ENCODE measurements around the gene RBM25.

RBM25 gene

DNA sequence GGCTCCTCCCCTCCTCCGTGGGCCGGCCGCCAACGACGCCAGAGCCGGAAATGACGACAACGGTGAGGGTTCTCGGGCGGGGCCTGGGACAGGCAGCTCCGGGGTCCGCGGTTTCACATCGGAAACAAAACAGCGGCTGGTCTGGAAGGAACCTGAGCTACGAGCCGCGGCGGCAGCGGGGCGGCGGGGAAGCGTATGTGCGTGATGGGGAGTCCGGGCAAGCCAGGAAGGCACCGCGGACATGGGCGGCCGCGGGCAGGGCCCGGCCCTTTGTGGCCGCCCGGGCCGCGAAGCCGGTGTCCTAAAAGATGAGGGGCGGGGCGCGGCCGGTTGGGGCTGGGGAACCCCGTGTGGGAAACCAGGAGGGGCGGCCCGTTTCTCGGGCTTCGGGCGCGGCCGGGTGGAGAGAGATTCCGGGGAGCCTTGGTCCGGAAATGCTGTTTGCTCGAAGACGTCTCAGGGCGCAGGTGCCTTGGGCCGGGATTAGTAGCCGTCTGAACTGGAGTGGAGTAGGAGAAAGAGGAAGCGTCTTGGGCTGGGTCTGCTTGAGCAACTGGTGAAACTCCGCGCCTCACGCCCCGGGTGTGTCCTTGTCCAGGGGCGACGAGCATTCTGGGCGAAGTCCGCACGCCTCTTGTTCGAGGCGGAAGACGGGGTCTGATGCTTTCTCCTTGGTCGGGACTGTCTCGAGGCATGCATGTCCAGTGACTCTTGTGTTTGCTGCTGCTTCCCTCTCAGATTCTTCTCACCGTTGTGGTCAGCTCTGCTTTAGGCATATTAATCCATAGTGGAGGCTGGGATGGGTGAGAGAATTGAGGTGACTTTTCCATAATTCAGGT, 78.3 kb downstream of the RBM25 start, which contains the start of gene PSEN1:
Gene PSEN1, plus strand, starts transcription at position 121 of the 839 bp plus-strand sequence. CDS start 11,513 bp downstream, outside the sequence.
- no peaks in the 10 kb centered on the region for H3K36me3 ChIP-seq (ENCODE audit: control insufficient read depth, insufficient read depth, low read length)
- H3K27ac ChIP-seq (ENCODE audit: low read length): no peak within 1 kb of the TSS
- H3K27me3 ChIP-seq (ENCODE audit: control insufficient read depth, insufficient read depth, low read length): no peaks in the 10 kb centered on the region
- no CpG with 5 or more reads among the region's 71 CpGs for WGBS (ENCODE audit: insufficient coverage, insufficient read length)
- peak; percentile 85 for DNase-seq (ENCODE audit: low read depth, low spot score)
- H3K4me1 ChIP-seq (ENCODE audit: control insufficient read depth, insufficient read depth, low read length): peaks cover 6% of the 10 kb centered on the region
- no peaks in the 10 kb centered on the region; the same call in 1 of the 2 replicates for H3K9me3 ChIP-seq (ENCODE audit: control insufficient read depth, insufficient read depth, low read length)
- H3K4me3 ChIP-seq (ENCODE audit: low read length): peak within 1 kb of the TSS; percentile 76

DNA sequence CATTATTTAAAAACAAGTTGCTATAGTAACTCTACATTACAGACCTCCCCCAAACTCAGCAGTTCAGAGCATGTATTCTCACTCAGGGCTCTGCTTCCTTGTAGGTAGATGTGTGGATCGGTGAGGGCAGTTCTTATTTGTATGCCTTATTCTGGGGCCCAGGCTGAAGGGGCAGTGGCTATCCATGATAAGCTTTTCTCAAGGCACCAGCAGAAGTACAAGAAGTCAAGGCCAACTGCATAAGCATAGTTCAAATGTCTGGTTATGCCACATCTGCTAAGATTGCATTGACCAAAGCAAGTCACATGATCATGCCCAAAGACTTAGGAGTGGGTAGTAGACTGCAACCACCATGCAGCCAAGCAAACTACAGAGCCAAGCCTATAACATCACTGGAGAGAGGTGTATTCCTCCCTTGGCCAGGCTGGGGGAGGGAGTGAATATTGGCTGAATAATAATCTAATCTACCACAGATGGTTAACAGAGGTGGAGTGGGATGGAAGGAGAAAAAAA, 82.5 kb downstream of the RBM25 start:
- H3K9me3 ChIP-seq (ENCODE audit: control insufficient read depth, insufficient read depth, low read length): no peaks in the 10 kb centered on the region; the same call in 1 of the 2 replicates
- no CpG with 5 or more reads among the region's 1 CpG for WGBS (ENCODE audit: insufficient coverage, insufficient read length)
- H3K4me1 ChIP-seq (ENCODE audit: control insufficient read depth, insufficient read depth, low read length): peaks cover 6% of the 10 kb centered on the region
- DNase-seq (ENCODE audit: low read depth, low spot score): no peak
- no peak overlapping the region for H3K4me3 ChIP-seq (ENCODE audit: low read length)
- H3K36me3 ChIP-seq (ENCODE audit: control insufficient read depth, insufficient read depth, low read length): no peaks in the 10 kb centered on the region
- no peak overlapping the region for H3K27ac ChIP-seq (ENCODE audit: low read length)
- H3K27me3 ChIP-seq (ENCODE audit: control insufficient read depth, insufficient read depth, low read length): no peaks in the 10 kb centered on the region

DNA sequence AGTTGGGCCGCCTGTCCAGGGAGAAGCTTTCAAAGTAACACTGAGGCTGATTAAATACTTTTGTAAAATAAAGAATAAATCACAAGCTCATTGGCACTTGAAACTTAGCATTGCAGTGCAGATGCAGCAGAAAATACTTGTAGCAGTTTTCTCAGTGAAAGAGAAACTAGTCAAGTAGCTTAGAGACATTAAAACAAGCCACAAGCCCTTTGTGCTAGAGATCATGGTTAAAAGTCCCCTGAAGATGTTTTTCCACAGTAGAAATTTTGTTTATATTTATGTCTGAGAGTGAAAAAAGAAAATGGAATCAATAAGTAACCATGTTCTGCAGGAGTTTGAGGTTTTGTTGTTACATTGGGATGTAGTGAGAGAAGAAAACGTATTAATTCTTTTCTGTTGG, 83.9 kb downstream of the RBM25 start:
- peaks cover 6% of the 10 kb centered on the region for H3K4me1 ChIP-seq (ENCODE audit: control insufficient read depth, insufficient read depth, low read length)
- 100% methylated on average over 1 of the region's 2 CpGs for WGBS (ENCODE audit: insufficient coverage, insufficient read length)

DNA sequence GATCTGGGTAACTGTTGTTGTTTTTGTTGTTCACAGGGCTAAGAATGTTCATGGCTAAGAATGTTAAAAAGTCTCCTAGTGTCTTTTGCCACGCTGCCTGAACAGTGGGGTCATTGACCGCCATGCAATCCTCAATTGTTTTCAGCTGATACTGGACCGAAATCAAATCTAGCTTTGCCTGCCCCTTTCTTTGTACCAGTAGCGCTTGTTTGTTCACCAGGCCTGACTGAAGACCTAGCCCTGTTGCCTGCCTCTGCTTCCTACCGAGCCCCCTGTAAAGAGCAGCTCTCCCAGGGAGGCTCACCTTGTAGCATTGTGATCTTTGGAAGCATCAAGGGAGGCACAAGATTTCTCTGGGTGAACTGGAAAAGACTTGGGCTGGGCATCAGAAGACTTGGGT, 84.7 kb downstream of the RBM25 start:
- H3K27me3 ChIP-seq (ENCODE audit: control insufficient read depth, insufficient read depth, low read length): no peaks in the 10 kb centered on the region
- no peaks in the 10 kb centered on the region; the same call in 1 of the 2 replicates for H3K9me3 ChIP-seq (ENCODE audit: control insufficient read depth, insufficient read depth, low read length)
- H3K36me3 ChIP-seq (ENCODE audit: control insufficient read depth, insufficient read depth, low read length): no peaks in the 10 kb centered on the region
- H3K4me3 ChIP-seq (ENCODE audit: low read length): no peak overlapping the region
- no peak for DNase-seq (ENCODE audit: low read depth, low spot score)
- WGBS (ENCODE audit: insufficient coverage, insufficient read length): no CpG with 5 or more reads among the region's 5 CpGs
- no peak overlapping the region for H3K27ac ChIP-seq (ENCODE audit: low read length)
- H3K4me1 ChIP-seq (ENCODE audit: control insufficient read depth, insufficient read depth, low read length): 0 out of 2 replicates have a peak, but pooled peaks cover 2% of the 10 kb centered on the region

More for the DNA sequence above, 83.9 kb downstream of the RBM25 start:
- Histone ChIP-seq H3K4me3 (ENCODE audit: low read length) (no peak overlapping the region), H3K36me3 (ENCODE audit: control insufficient read depth, insufficient read depth, low read length) (no peaks in the 10 kb centered on the region), H3K27ac (ENCODE audit: low read length) (no peak overlapping the region), H3K9me3 (ENCODE audit: control insufficient read depth, insufficient read depth, low read length) (no peaks in the 10 kb centered on the region; the same call in 1 of the 2 replicates), H3K27me3 (ENCODE audit: control insufficient read depth, insufficient read depth, low read length) (no peaks in the 10 kb centered on the region)
- no peak for DNase-seq (ENCODE audit: low read depth, low spot score)

DNA sequence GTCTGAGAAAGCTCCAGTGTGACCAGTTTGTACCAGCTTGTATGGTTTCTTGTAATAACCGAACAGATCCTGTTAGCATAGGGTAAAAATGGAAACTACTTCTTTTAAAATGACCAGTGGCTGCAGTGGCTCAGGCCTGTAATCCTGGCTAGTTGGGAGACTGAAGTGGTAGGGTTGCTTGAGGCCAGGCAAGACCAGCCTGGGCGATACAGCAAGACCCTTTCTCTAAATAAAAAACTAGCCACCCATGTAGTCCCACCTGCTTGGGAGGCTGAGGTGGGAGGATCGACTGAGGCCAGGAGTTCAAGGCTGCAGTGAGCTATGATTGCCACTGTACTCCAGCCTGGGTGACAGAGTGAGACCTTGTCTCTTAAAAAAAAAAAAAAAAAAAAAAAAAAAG, 85.3 kb downstream of the RBM25 start:
- H3K4me1 ChIP-seq (ENCODE audit: control insufficient read depth, insufficient read depth, low read length): 0 out of 2 replicates have a peak, but pooled peaks cover 2% of the 10 kb centered on the region
- H3K4me3 ChIP-seq (ENCODE audit: low read length): no peak overlapping the region
- no peaks in the 10 kb centered on the region for H3K36me3 ChIP-seq (ENCODE audit: control insufficient read depth, insufficient read depth, low read length)
- no peak for DNase-seq (ENCODE audit: low read depth, low spot score)
- H3K9me3 ChIP-seq (ENCODE audit: control insufficient read depth, insufficient read depth, low read length): no peaks in the 10 kb centered on the region; the same call in 1 of the 2 replicates
- no peak overlapping the region for H3K27ac ChIP-seq (ENCODE audit: low read length)
- WGBS (ENCODE audit: insufficient coverage, insufficient read length): no CpG with 5 or more reads among the region's 3 CpGs
- H3K27me3 ChIP-seq (ENCODE audit: control insufficient read depth, insufficient read depth, low read length): no peaks in the 10 kb centered on the region

DNA sequence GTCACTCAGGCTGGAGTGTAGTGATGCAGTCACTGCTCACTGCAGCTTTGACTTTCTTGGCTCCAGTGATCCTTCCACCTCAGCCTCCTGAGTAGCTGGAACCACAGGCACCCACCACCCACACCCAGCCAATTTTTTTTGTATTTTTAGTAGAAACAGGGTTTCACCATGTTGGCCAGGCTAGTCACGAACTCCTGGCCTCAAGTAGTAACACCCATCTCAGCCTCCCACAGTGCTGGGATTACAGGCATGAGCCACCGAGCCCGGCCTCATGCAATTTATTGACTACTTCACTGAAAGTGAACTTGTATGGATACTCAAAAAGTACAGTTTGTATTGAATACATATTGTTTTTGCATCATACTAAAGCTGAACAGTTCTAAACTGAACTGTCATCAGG, 87.0 kb downstream of the RBM25 start:
- 0 out of 2 replicates have a peak, but pooled peaks cover 2% of the 10 kb centered on the region for H3K4me1 ChIP-seq (ENCODE audit: control insufficient read depth, insufficient read depth, low read length)
- no peak for DNase-seq (ENCODE audit: low read depth, low spot score)
- no peak overlapping the region for H3K4me3 ChIP-seq (ENCODE audit: low read length)
- H3K27ac ChIP-seq (ENCODE audit: low read length): no peak overlapping the region
- WGBS (ENCODE audit: insufficient coverage, insufficient read length): no CpG with 5 or more reads among the region's 3 CpGs
- H3K27me3 ChIP-seq (ENCODE audit: control insufficient read depth, insufficient read depth, low read length): no peaks in the 10 kb centered on the region
- H3K36me3 ChIP-seq (ENCODE audit: control insufficient read depth, insufficient read depth, low read length): no peaks in the 10 kb centered on the region
- no peaks in the 10 kb centered on the region; the same call in 1 of the 2 replicates for H3K9me3 ChIP-seq (ENCODE audit: control insufficient read depth, insufficient read depth, low read length)

DNA sequence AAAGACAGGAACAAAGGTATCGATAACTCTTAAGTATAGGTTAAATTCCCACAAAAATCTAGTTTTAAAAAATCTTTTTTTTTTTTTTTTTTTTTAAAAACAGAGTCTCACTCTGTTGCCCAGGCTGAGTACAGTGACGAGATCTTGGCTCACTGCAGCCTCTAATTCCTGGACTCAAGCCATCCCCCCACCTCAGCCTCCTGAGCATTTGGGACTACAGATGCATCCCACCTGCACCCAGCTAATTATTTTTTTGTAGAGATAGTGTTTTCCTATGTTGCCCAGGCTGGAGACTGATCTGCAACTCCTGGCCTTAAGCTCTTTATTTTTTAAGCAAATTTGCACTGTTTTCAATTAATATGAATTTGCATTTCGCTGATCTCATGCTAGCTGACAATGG, 87.8 kb downstream of the RBM25 start:
- H3K4me3 ChIP-seq (ENCODE audit: low read length): no peak overlapping the region
- no peaks in the 10 kb centered on the region for H3K9me3 ChIP-seq (ENCODE audit: control insufficient read depth, insufficient read depth, low read length)
- WGBS (ENCODE audit: insufficient coverage, insufficient read length): no CpG with 5 or more reads among the region's 3 CpGs
- no peaks in the 10 kb centered on the region for H3K36me3 ChIP-seq (ENCODE audit: control insufficient read depth, insufficient read depth, low read length)
- no peaks in the 10 kb centered on the region for H3K4me1 ChIP-seq (ENCODE audit: control insufficient read depth, insufficient read depth, low read length)
- no peaks in the 10 kb centered on the region for H3K27me3 ChIP-seq (ENCODE audit: control insufficient read depth, insufficient read depth, low read length)
- H3K27ac ChIP-seq (ENCODE audit: low read length): no peak overlapping the region
- DNase-seq (ENCODE audit: low read depth, low spot score): no peak

DNA sequence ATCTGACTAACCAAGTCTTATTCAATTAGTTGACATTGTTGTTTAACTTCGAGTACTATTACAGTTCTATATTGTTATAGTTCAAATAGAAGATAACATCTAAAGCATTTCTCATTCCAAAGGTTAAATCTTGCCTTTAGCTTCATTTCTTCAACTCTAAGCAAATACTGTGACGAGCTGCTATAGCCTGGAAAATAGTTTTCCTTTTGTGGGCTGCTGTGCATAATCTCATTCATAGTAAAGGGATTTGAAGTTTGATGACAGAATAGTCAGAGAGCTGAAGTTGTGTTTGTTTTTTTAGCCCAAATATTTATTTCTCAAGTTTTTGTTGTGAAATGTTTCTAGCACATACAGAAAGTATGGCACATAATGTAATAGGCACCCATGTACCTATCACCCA, 91.4 kb downstream of the RBM25 start:
- no peak for DNase-seq (ENCODE audit: low read depth, low spot score)
- no CpG with 5 or more reads among the region's 2 CpGs for WGBS (ENCODE audit: insufficient coverage, insufficient read length)
- Histone ChIP-seq H3K9me3 (ENCODE audit: control insufficient read depth, insufficient read depth, low read length) (no peaks in the 10 kb centered on the region), H3K27ac (ENCODE audit: low read length) (no peak overlapping the region), H3K36me3 (ENCODE audit: control insufficient read depth, insufficient read depth, low read length) (no peaks in the 10 kb centered on the region), H3K4me3 (ENCODE audit: low read length) (no peak overlapping the region), H3K4me1 (ENCODE audit: control insufficient read depth, insufficient read depth, low read length) (no peaks in the 10 kb centered on the region), H3K27me3 (ENCODE audit: control insufficient read depth, insufficient read depth, low read length) (no peaks in the 10 kb centered on the region)

DNA sequence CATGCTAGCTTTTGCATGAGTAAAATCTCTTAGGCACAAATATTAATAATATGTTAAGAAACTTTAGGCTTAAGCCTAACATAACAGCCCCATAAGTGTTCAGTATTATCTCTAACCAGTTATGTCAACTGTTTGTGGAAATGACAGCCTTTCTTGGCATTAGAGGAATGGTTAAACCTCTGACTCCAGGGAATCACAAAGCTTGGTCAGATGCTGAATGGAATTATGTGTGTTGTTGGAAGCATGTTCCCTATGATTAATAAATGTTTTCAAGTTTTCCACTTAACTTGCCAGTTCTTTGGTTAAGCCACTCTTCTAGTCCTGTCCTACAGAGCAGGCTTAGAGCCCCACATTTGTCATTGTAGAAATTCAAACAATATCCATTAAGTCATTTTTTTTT, 94.9 kb downstream of the RBM25 start:
- H3K36me3 ChIP-seq (ENCODE audit: control insufficient read depth, insufficient read depth, low read length): no peaks in the 10 kb centered on the region
- DNase-seq (ENCODE audit: low read depth, low spot score): no peak
- no peak overlapping the region for H3K27ac ChIP-seq (ENCODE audit: low read length)
- H3K27me3 ChIP-seq (ENCODE audit: control insufficient read depth, insufficient read depth, low read length): no peaks in the 10 kb centered on the region
- no peaks in the 10 kb centered on the region for H3K9me3 ChIP-seq (ENCODE audit: control insufficient read depth, insufficient read depth, low read length)
- H3K4me1 ChIP-seq (ENCODE audit: control insufficient read depth, insufficient read depth, low read length): no peaks in the 10 kb centered on the region
- no peak overlapping the region for H3K4me3 ChIP-seq (ENCODE audit: low read length)

DNA sequence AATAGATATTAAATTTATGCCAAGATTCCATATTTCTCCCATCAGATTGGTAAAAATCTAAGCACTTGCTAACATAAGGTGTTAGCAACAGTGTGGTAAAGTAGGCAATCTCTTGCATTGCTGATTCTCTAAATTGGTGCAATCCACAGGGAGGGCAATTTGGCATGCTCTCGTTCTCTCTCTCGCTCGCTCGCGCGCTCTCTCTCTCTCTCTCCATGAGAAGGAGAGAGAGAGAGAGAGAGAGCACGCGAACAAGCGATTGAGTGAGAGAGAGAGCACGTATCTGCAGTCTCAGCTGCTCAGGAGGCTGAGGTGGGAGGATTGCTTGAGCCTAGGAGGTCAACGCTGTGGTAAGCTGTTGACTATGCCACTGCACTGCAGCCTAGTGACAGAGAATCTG, 103.9 kb downstream of the RBM25 start:
- H3K36me3 ChIP-seq (ENCODE audit: control insufficient read depth, insufficient read depth, low read length): no peaks in the 10 kb centered on the region
- H3K4me1 ChIP-seq (ENCODE audit: control insufficient read depth, insufficient read depth, low read length): no peaks in the 10 kb centered on the region
- WGBS (ENCODE audit: insufficient coverage, insufficient read length): no CpG with 5 or more reads among the region's 11 CpGs
- H3K27ac ChIP-seq (ENCODE audit: low read length): no peak overlapping the region
- no peak for DNase-seq (ENCODE audit: low read depth, low spot score)
- H3K4me3 ChIP-seq (ENCODE audit: low read length): no peak overlapping the region
- H3K9me3 ChIP-seq (ENCODE audit: control insufficient read depth, insufficient read depth, low read length): no peaks in the 10 kb centered on the region
- no peaks in the 10 kb centered on the region for H3K27me3 ChIP-seq (ENCODE audit: control insufficient read depth, insufficient read depth, low read length)

Measured in iPS DF 6.9 (cell line).